Adrenal gland (tissue), 5 donors: ENCODE data around the gene STX2.

Experiments
- CTCF ChIP-seq, 6 experiments: fragments of 450-650 bp in 4 of 6; fragments of 200-600 bp in 2 of 6; sonication (generic) in 1 of 6; IDR thresholded peaks; 1 replicate in 5 of 6; 2 replicates in 1 of 6; pipeline versions ENCODE4 v1.5.1 to v1.8.0; 2016 to 2021; ENCODE audit warnings: antibody characterized with exemption in 6 of 6, mild to moderate bottlenecking in 2 of 6, moderate library complexity in 1 of 6
- POLR2A ChIP-seq, 2 donors: fragments of 450-650 bp; IDR thresholded peaks; one replicate each; pipeline ENCODE4 v1.6.1; 2017; ENCODE audit warnings: antibody characterized with exemption in 2 of 2, mild to moderate bottlenecking in 2 of 2, moderate library complexity in 1 of 2
- donor health status: DM: no; HTN: no; CAD: no.

GRCh38 chr12:130881046-130881445 lies 42.0 kb upstream of the STX2 start:
- TF ChIP-seq POLR2A (IDR thresholded peaks at IDR 0.05) = no peak
- no peak for TF ChIP-seq CTCF (IDR thresholded peaks at IDR 0.05)
